IMR-90 (cell line): Measurements from ENCODE around the gene CCN2. TPM values are rescaled to one million over a fixed set of nuclear protein-coding genes. Genes with fewer than 3 reads are reported as not detected.

Experiments
- ATAC-seq: fragments of 200-7000 bp; cut with Tn5 transposase; 2 replicates; pipeline ENCODE4 v1.9.1; 2020; ENCODE audit warnings: low read depth, mild to moderate bottlenecking, moderate library complexity
- BruUV-seq: library from RNA; stranded (reverse); fragments of 400-500 nt; replicated peaks from 2 replicates; lab custom pipeline; 2021; lab: Mats Ljungman, UMichigan
- CTCF ChIA-PET: fragments of 300-600 bp; formaldehyde crosslinking; extraction: SDS; loops from one replicate; lab custom pipeline; 2021; ENCODE audit warnings: antibody characterized with exemption; lab: Yijun Ruan, JAX
- POLR2A ChIA-PET: fragments of 300-600 bp; sonication (Branson Sonifier 250); formaldehyde crosslinking; loops from one replicate; lab custom pipeline; 2022; ENCODE audit warnings: antibody characterized with exemption; ENCODE audit not compliant: unreplicated experiment; lab: Charles Lee
- DNase-seq: peaks from one replicate; pipeline ENCODE4 v3.0.0; 2013
- H2AFZ ChIP-seq: replicated peaks from 2 replicates; pipeline ENCODE3; 2013; ENCODE audit warnings: low read length, mild to moderate bottlenecking; ENCODE audit not compliant: poor library complexity
- H2AK5ac ChIP-seq: 2 replicates; pipeline ENCODE4 v1.6.1; 2013; ENCODE audit warnings: low read depth, low read length, inconsistent platforms
- H2AK9ac ChIP-seq: replicated peaks from 2 replicates; pipeline ENCODE3; 2013; ENCODE audit warnings: mild to moderate bottlenecking, low read depth, low read length, moderate library complexity; ENCODE audit not compliant: poor library complexity
- H2BK120ac ChIP-seq: 2 replicates; pipeline ENCODE4 v1.6.1; 2013; ENCODE audit warnings: low read depth, low read length, inconsistent platforms
- H2BK15ac ChIP-seq: 3 replicates; pipeline ENCODE4 v1.6.1; 2013; ENCODE audit warnings: low read depth, low read length, inconsistent platforms
- H2BK20ac ChIP-seq: 2 replicates; pipeline ENCODE4 v1.6.1; 2013; ENCODE audit warnings: low read depth, mild to moderate bottlenecking, inconsistent platforms, low read length, moderate library complexity
- H2BK5ac ChIP-seq: 2 replicates; pipeline ENCODE4 v1.6.1; 2013; ENCODE audit warnings: mild to moderate bottlenecking, low read depth, low read length, inconsistent platforms; ENCODE audit not compliant: poor library complexity, severe bottlenecking
- H3K14ac ChIP-seq: replicated peaks from 2 replicates; pipeline ENCODE4 v1.6.1; 2013; ENCODE audit warnings: low read depth, low read length, inconsistent platforms
- H3K18ac ChIP-seq: 2 replicates; pipeline ENCODE4 v1.6.1; 2013; ENCODE audit warnings: low read depth, low read length, control low read depth
- H3K23ac ChIP-seq: 2 replicates; pipeline ENCODE4 v1.6.1; 2013; ENCODE audit warnings: low read depth, low read length, inconsistent platforms
- H3K27ac ChIP-seq: 2 replicates; pipeline ENCODE4 v1.5.1; 2013; ENCODE audit warnings: mild to moderate bottlenecking, control low read depth, low read length; ENCODE audit not compliant: insufficient read depth
- H3K27me3 ChIP-seq: 2 replicates; pipeline ENCODE4 v1.6.1; 2013; ENCODE audit warnings: low read length; ENCODE audit not compliant: control insufficient read depth, insufficient read depth
- H3K36me3 ChIP-seq: 2 replicates; pipeline ENCODE4 v1.6.1; 2013; ENCODE audit warnings: low read length, mixed read lengths; ENCODE audit not compliant: control insufficient read depth, insufficient read depth
- H3K4ac ChIP-seq: 2 replicates; pipeline ENCODE4 v1.6.1; 2013; ENCODE audit warnings: low read depth, low read length, inconsistent platforms
- H3K4me1 ChIP-seq: 2 replicates; pipeline ENCODE4 v1.6.1; 2013; ENCODE audit warnings: low read length, mixed read lengths; ENCODE audit not compliant: control insufficient read depth, insufficient read depth
- H3K4me2 ChIP-seq: 2 replicates; pipeline ENCODE4 v1.6.1; 2013; ENCODE audit warnings: low read depth, mild to moderate bottlenecking, control low read depth, low read length, moderate library complexity
- H3K4me3 ChIP-seq: 2 replicates; pipeline ENCODE4 v1.5.1; 2013; ENCODE audit warnings: low read depth, mild to moderate bottlenecking, control low read depth, low read length, moderate library complexity; ENCODE audit not compliant: insufficient read depth
- H3K56ac ChIP-seq: 2 replicates; pipeline ENCODE4 v1.6.1; 2013; ENCODE audit warnings: low read length, inconsistent platforms; ENCODE audit not compliant: insufficient read depth; ENCODE audit errors: extremely low read depth
- H3K79me1 ChIP-seq, 2 experiments: 2 replicates each; pipeline ENCODE4 v1.6.1; 2013; ENCODE audit warnings: low read length in 2 of 2, inconsistent platforms in 1 of 2, low read depth in 1 of 2
- H3K9ac ChIP-seq: 2 replicates; pipeline ENCODE4 v1.6.1; 2013; ENCODE audit warnings: low read depth, low read length, control low read depth
- H3K9me1 ChIP-seq: 2 replicates; pipeline ENCODE4 v1.6.1; 2013; ENCODE audit warnings: low read length, inconsistent platforms; ENCODE audit not compliant: insufficient read depth
- H3K9me3 ChIP-seq: 2 replicates; pipeline ENCODE4 v1.6.1; 2013; ENCODE audit warnings: low read length; ENCODE audit not compliant: control insufficient read depth, insufficient read depth
- H4K20me1 ChIP-seq: 2 replicates; pipeline ENCODE4 v1.6.1; 2013; ENCODE audit warnings: low read length, inconsistent platforms; ENCODE audit not compliant: insufficient read depth
- H4K5ac ChIP-seq: 2 replicates; pipeline ENCODE4 v1.6.1; 2013; ENCODE audit warnings: mild to moderate bottlenecking, low read depth, low read length, control low read depth
- H4K8ac ChIP-seq, 2 experiments: 2 replicates each; pipeline ENCODE4 v1.6.1; 2013; ENCODE audit warnings: low read depth in 2 of 2, low read length in 2 of 2, control low read depth in 1 of 2, inconsistent platforms in 1 of 2
- H4K91ac ChIP-seq: 2 replicates; pipeline ENCODE4 v1.6.1; 2013; ENCODE audit warnings: low read depth, low read length, inconsistent platforms; ENCODE audit not compliant: insufficient read depth
- BHLHE40 ChIP-seq: fragments of 150-350 bp; IDR thresholded peaks from 2 replicates; pipeline ENCODE4 v1.6.1; 2016; ENCODE audit warnings: mild to moderate bottlenecking, low read depth, low read length
- CEBPB ChIP-seq: IDR thresholded peaks from 2 replicates; pipeline ENCODE4 v1.6.1; 2012; ENCODE audit warnings: low read depth, low read length, improper control_type of control experiment
- CHD1 ChIP-seq: IDR thresholded peaks from 2 replicates; pipeline ENCODE4 v1.6.1; 2012; ENCODE audit warnings: low read depth, low read length, improper control_type of control experiment
- FOS ChIP-seq: fragments of 150-350 bp; IDR thresholded peaks from 2 replicates; pipeline ENCODE4 v1.6.1; 2016; ENCODE audit warnings: low read depth, low read length
- MAFK ChIP-seq: IDR thresholded peaks from 2 replicates; pipeline ENCODE4 v1.6.1; 2012; ENCODE audit warnings: low read depth, low read length, improper control_type of control experiment
- MAZ ChIP-seq: IDR thresholded peaks from 2 replicates; pipeline ENCODE4 v1.6.1; 2012; ENCODE audit warnings: low read depth, mild to moderate bottlenecking, low read length, improper control_type of control experiment, moderate library complexity, borderline replicate concordance
- MXI1 ChIP-seq: IDR thresholded peaks from 2 replicates; pipeline ENCODE4 v1.6.1; 2012; ENCODE audit warnings: low read depth, mild to moderate bottlenecking, low read length, moderate library complexity, borderline replicate concordance
- NFE2L2 ChIP-seq: fragments of 150-350 bp; IDR thresholded peaks from 2 replicates; pipeline ENCODE4 v1.6.1; 2016; ENCODE audit warnings: low read depth, mild to moderate bottlenecking, low read length
- POLR2A ChIP-seq: IDR thresholded peaks from 2 replicates; pipeline ENCODE4 v1.6.1; 2012; ENCODE audit warnings: mild to moderate bottlenecking, low read depth, low read length
- RAD21 ChIP-seq: IDR thresholded peaks from 2 replicates; pipeline ENCODE4 v1.6.1; 2012; ENCODE audit warnings: low read length, improper control_type of control experiment
- RCOR1 ChIP-seq: IDR thresholded peaks from 2 replicates; pipeline ENCODE4 v1.6.1; 2012; ENCODE audit warnings: mild to moderate bottlenecking, low read length, improper control_type of control experiment; ENCODE audit not compliant: insufficient replicate concordance
- RFX5 ChIP-seq: IDR thresholded peaks from 2 replicates; pipeline ENCODE4 v1.8.0; 2012; ENCODE audit warnings: low read depth, mild to moderate bottlenecking, low read length, moderate library complexity
- SMC3 ChIP-seq: fragments of 150-350 bp; IDR thresholded peaks from 2 replicates; pipeline ENCODE4 v1.6.1; 2016; ENCODE audit warnings: low read depth, mild to moderate bottlenecking, antibody characterized with exemption, low read length, moderate library complexity
- WGBS, 2 experiments: methylation state at CpG; one replicate each; pipeline versions ENCODE4 v1.1.5 to v1.1.7; 2013; ENCODE audit warnings: missing lambda C conversion rate in 2 of 2; ENCODE audit not compliant: insufficient read length in 1 of 2; ENCODE audit errors: extremely low coverage in 2 of 2; 5-methylcytosine and 5-hydroxymethylcytosine counted together
- dilution Hi-C: fragments of 300-500 bp; cut with HindIII; formaldehyde crosslinking; loops from one replicate; pipeline ENCODE4 v1.14.3; 2018; ENCODE audit warnings: low sequenced_read_pairs; ENCODE audit not compliant: unreplicated experiment
- in situ Hi-C: fragments of 300-500 bp; cut with MboI; formaldehyde crosslinking; loops from 3 replicates; pipeline ENCODE4 v1.14.3; 2019; ENCODE audit warnings: low sequenced_read_pairs, inconsistent platforms, mixed read lengths
- intact Hi-C: fragments of 100-400 bp; cut with micrococcal nuclease; formaldehyde crosslinking; loops from 2 replicates; pipeline ENCODE4 v1.10.0; 2022
- polyA plus RNA-seq, 3 experiments: library from polyadenylated mRNA; depleted of rRNA; stranded (reverse); fragments of >200 nt; gene quantifications; 2 replicates each; pipeline ENCODE4 v1.2.3, GENCODE V29; 2012; ENCODE audit warnings: low replicate concordance in 1 of 3
- total RNA-seq: library from RNA; depleted of rRNA; stranded (reverse); fragments of >200 nt; gene quantifications from 2 replicates; pipeline ENCODE4 v1.2.3, GENCODE V29; 2012
- TF ChIP-seq, protein P1 (sequence below): fragments of 150-350 bp; IDR thresholded peaks from 2 replicates; pipeline ENCODE4 v1.6.1; 2016; ENCODE audit warnings: low read depth, mild to moderate bottlenecking, low read length, moderate library complexity, borderline replicate concordance
- TF ChIP-seq, protein P2 (sequence below): fragments of 150-350 bp; IDR thresholded peaks from 2 replicates; pipeline ENCODE4 v1.6.1; 2017; ENCODE audit warnings: mild to moderate bottlenecking, antibody characterized with exemption, low read length, low read depth
- TF ChIP-seq, protein P3 (sequence below): conservative IDR thresholded peaks from 2 replicates; pipeline ENCODE4 v1.5.1; 2012; ENCODE audit warnings: mild to moderate bottlenecking, low read depth, low read length, improper control_type of control experiment

The CCN2 gene
- total and polyA plus RNA-seq, 2 of the 4 experiments (the other 2 are of a cell fraction), result 148 to 1,205 TPM

DNA sequence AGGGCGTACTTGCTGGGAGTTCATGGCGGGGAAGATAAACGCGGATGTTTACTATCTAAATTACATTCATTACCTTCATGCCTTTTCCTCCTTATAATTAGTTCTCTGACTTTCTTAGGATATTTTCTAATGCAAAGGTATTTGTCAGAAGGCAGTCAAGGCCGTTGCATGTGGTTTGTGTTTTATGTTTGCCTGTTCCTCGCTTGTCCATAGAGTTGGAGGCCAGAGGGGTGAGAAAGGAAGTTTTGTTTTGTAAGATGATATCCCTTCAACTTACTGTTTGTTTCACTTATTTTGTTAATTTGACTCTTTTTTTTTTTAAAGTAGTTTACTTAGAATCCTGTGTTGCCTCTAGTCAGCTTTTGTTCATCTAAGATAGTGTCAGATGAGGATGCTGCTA is 4.0 kb upstream of the CCN2 start:
- no peaks in the 10 kb centered on the region for H3K27me3 ChIP-seq
- H3K9me1 ChIP-seq, result peaks cover 9% of the 10 kb centered on the region
- peak overlapping the region; percentile 99 for H2BK15ac ChIP-seq
- H3K79me1 ChIP-seq, result peaks cover 3 to 16% of the 10 kb centered on the region in 2 experiments; a peak in 3 of 4 replicates
- peak overlapping the region; percentile 46 for H3K9ac ChIP-seq
- ChIA-PET CTCF (interaction anchor here (0.9 kb wide), 1 partner anchor 95 kb away, joined by 3 read pairs; no protein-coding TSS in a partner anchor), POLR2A (interaction anchor here (0.7 to 1.3 kb wide), 2 partner anchors 8 to 177 kb away, joined by 3 to 4 read pairs; no protein-coding TSS in a partner anchor)
- peak overlapping the region; percentile 97 for H2BK20ac ChIP-seq
- H3K9me3 ChIP-seq, result no peaks in the 10 kb centered on the region
- no peak overlapping the region for H2AK9ac ChIP-seq
- H4K5ac ChIP-seq, result peak overlapping the region; percentile 93
- no peak for ATAC-seq
- BruUV-seq, result TSS peak; percentile 31
- peak overlapping the region; percentile 92 for H3K23ac ChIP-seq
- H3K14ac ChIP-seq, result peak overlapping the region; percentile 93
- H4K91ac ChIP-seq, result peak overlapping the region; percentile 91
- in situ Hi-C loops (no loop called here), intact Hi-C loops (no loop called here), dilution Hi-C loops (no loop called here)
- H3K4me3 ChIP-seq, result no peak overlapping the region
- peak overlapping the region; percentile 86 for H3K18ac ChIP-seq
- H2BK120ac ChIP-seq, result peak overlapping the region; percentile 97
- no CpG with 5 or more reads among the region's 6 CpGs for WGBS, 2 experiments
- H2AFZ ChIP-seq, result no peak overlapping the region
- H3K27ac ChIP-seq, result peak overlapping the region; percentile 92
- TF ChIP-seq MXI1 (no peak), RCOR1 (no peak), MAFK (no peak), RAD21 (no peak), MAZ (no peak), CHD1 (no peak), POLR2A (no peak), BHLHE40 (no peak), CEBPB (no peak), RFX5 (no peak), NFE2L2 (no peak), FOS (no peak), SMC3 (no peak)
- TF ChIP-seq, protein P1, sequence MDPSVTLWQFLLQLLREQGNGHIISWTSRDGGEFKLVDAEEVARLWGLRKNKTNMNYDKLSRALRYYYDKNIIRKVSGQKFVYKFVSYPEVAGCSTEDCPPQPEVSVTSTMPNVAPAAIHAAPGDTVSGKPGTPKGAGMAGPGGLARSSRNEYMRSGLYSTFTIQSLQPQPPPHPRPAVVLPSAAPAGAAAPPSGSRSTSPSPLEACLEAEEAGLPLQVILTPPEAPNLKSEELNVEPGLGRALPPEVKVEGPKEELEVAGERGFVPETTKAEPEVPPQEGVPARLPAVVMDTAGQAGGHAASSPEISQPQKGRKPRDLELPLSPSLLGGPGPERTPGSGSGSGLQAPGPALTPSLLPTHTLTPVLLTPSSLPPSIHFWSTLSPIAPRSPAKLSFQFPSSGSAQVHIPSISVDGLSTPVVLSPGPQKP, result no peak
- TF ChIP-seq, protein P2, sequence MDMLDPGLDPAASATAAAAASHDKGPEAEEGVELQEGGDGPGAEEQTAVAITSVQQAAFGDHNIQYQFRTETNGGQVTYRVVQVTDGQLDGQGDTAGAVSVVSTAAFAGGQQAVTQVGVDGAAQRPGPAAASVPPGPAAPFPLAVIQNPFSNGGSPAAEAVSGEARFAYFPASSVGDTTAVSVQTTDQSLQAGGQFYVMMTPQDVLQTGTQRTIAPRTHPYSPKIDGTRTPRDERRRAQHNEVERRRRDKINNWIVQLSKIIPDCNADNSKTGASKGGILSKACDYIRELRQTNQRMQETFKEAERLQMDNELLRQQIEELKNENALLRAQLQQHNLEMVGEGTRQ, result no peak
- TF ChIP-seq, protein P3, sequence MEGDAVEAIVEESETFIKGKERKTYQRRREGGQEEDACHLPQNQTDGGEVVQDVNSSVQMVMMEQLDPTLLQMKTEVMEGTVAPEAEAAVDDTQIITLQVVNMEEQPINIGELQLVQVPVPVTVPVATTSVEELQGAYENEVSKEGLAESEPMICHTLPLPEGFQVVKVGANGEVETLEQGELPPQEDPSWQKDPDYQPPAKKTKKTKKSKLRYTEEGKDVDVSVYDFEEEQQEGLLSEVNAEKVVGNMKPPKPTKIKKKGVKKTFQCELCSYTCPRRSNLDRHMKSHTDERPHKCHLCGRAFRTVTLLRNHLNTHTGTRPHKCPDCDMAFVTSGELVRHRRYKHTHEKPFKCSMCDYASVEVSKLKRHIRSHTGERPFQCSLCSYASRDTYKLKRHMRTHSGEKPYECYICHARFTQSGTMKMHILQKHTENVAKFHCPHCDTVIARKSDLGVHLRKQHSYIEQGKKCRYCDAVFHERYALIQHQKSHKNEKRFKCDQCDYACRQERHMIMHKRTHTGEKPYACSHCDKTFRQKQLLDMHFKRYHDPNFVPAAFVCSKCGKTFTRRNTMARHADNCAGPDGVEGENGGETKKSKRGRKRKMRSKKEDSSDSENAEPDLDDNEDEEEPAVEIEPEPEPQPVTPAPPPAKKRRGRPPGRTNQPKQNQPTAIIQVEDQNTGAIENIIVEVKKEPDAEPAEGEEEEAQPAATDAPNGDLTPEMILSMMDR, result no peak
- H3K36me3 ChIP-seq, result peaks cover 3% of the 10 kb centered on the region
- peak overlapping the region; percentile 23 for H3K4me2 ChIP-seq
- peak overlapping the region; percentile 81 for H3K56ac ChIP-seq
- peak overlapping the region; percentile 90 for H2AK5ac ChIP-seq
- DNase-seq, result no peak
- peak overlapping the region; percentile 92 for H3K4ac ChIP-seq
- H2BK5ac ChIP-seq, result peak overlapping the region; percentile 85
- peak overlapping the region; percentile 76 to 96 for H4K8ac ChIP-seq
- peaks cover 15% of the 10 kb centered on the region for H3K4me1 ChIP-seq
- H4K20me1 ChIP-seq, result peaks cover 9% of the 10 kb centered on the region
